ENCODE data around the gene RALB.
"Not testable (repeated sequence)": the region's sequence is repeated elsewhere in the genome, so short reads cannot be mapped to it uniquely, and the experiment has no call there.

RALB gene

GRCh38 chr2:120318626-120319025, 66.0 kb downstream of the RALB start:
- no peak for TF ChIP-seq CTCF (IDR thresholded peaks at IDR 0.05; ENCODE audit: low read depth, low read length)
- no peak for DNase-seq (ENCODE audit: low read depth, low spot score)

GRCh38 chr2:120319123-120319522, 66.5 kb downstream of the RALB start:
- DNase-seq (ENCODE audit: low read depth, low spot score) = no peak
- no peak overlapping the region for H3K4me3 ChIP-seq (ENCODE audit: low read depth, low read length)
- in situ Hi-C loops (cut with HindIII; ENCODE audit: low sequenced_read_pairs) = no loop called here
- no peak for TF ChIP-seq CTCF (IDR thresholded peaks at IDR 0.05; ENCODE audit: low read depth, low read length)

More at GRCh38 chr2:120318626-120319025, 66.0 kb downstream of the RALB start:
- no peak overlapping the region for H3K4me3 ChIP-seq (ENCODE audit: low read depth, low read length)
- in situ Hi-C loops (cut with HindIII; ENCODE audit: low sequenced_read_pairs) = no loop called here

- no peak for TF ChIP-seq CTCF (IDR thresholded peaks at IDR 0.05; ENCODE audit: low read depth, low read length)
- no peak for DNase-seq (ENCODE audit: low read depth, low spot score)
- in situ Hi-C loops (cut with HindIII; ENCODE audit: low sequenced_read_pairs) = no loop called here
- no peak overlapping the region for H3K4me3 ChIP-seq (ENCODE audit: low read depth, low read length)
These were observed 67.2 kb downstream of the RALB start for GRCh38 chr2:120319686-120320317.

GRCh38 chr2:120320318-120320851, 67.7 kb downstream of the RALB start:
- in situ Hi-C loops (cut with HindIII; ENCODE audit: low sequenced_read_pairs) = no loop called here
- H3K4me3 ChIP-seq (ENCODE audit: low read depth, low read length) = no peak overlapping the region
- no peak for DNase-seq (ENCODE audit: low read depth, low spot score)
- no peak for TF ChIP-seq CTCF (IDR thresholded peaks at IDR 0.05; ENCODE audit: low read depth, low read length)

- DNase-seq (ENCODE audit: low read depth, low spot score); H3K4me3 ChIP-seq (ENCODE audit: low read depth, low read length); in situ Hi-C loops (cut with HindIII; ENCODE audit: low sequenced_read_pairs): not testable (repeated sequence)
These were observed 68.4 kb downstream of the RALB start for GRCh38 chr2:120320887-120321556.

GRCh38 chr2:120321721-120322284, 69.2 kb downstream of the RALB start:
- no peak for TF ChIP-seq CTCF (IDR thresholded peaks at IDR 0.05; ENCODE audit: low read depth, low read length)
- no peak for DNase-seq (ENCODE audit: low read depth, low spot score)
- H3K4me3 ChIP-seq (ENCODE audit: low read depth, low read length) = no peak overlapping the region
- in situ Hi-C loops (cut with HindIII; ENCODE audit: low sequenced_read_pairs) = no loop called here

GRCh38 chr2:120322329-120322728, 69.7 kb downstream of the RALB start:
- no peak for DNase-seq (ENCODE audit: low read depth, low spot score)
- H3K4me3 ChIP-seq (ENCODE audit: low read depth, low read length) = no peak overlapping the region
- in situ Hi-C loops (cut with HindIII; ENCODE audit: low sequenced_read_pairs) = no loop called here
- no peak for TF ChIP-seq CTCF (IDR thresholded peaks at IDR 0.05; ENCODE audit: low read depth, low read length)

Measured in astrocyte of the spinal cord (primary cell).